22Rv1 (cell line): ENCODE results near the gene BMP7.

Source experiments
- CTCF ChIP-seq: fragments of 450-650 bp; IDR thresholded peaks from 2 replicates; pipeline ENCODE4 v1.5.1; 2017; ENCODE audit warnings: mild to moderate bottlenecking
- ZFX ChIP-seq: fragments of 450-650 bp; IDR thresholded peaks from 2 replicates; pipeline ENCODE4 v1.6.1; 2017; ENCODE audit warnings: antibody characterized with exemption, borderline replicate concordance

- TF ChIP-seq CTCF (no peak), ZFX (no peak)
These were observed 24.0 kb downstream of the BMP7 start for GRCh38 chr20:57242414-57242813.
